Measurements from ENCODE around the gene LRRC4C. TPM values are rescaled to one million over a fixed set of nuclear protein-coding genes. Genes with fewer than 3 reads are reported as not detected.

The LRRC4C gene
- total RNA-seq, 4 donors from 2014 or later: 0.19 to 1.1 TPM; not detected in 2

DNA sequence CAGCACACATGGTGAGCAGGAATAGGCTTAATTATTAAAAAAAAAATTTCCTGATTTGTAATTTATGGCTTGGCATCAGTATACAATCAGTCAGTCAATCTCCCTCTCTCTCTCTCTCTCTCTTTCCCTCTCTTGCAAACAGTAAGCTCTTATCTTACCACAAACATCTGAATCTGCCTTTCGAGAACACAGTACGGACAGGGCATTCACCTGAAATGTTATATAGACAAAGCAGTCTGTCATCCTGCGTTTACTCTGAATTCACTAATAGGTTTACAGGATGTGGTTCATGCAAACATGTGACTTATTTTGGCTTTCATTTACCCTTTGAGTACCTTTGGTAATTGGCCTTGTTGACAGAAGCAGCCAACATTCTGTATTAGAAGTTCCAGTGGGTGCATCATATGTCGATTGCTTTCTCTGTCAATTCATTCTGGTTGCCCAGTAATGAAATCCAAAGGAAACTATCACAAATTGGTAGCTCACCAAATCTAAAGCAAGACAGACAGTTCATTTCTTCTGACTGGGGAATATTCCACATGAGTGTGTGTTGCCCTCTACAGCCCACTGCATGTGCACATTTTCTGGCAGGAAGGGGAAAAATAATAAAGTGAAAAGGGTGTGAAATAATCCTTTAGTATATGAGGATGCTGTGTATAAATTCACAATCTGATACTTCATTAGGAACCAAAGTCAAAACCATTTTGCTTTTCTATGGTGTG lies 1058.2 kb downstream of the LRRC4C start:
- WGBS, 2 donors: 28 to 69% methylated on average over 4 of the region's 4 CpGs
- intact Hi-C loops (cut with DNase I; ENCODE audit: low total_unique reads): no loop called here
- no peak overlapping the region for H3K4me3 ChIP-seq (ENCODE audit: low read depth, poor library complexity, severe bottlenecking)
- DNase-seq (ENCODE audit: low spot score in 2 of 2): no peak
- TF ChIP-seq, protein P1, sequence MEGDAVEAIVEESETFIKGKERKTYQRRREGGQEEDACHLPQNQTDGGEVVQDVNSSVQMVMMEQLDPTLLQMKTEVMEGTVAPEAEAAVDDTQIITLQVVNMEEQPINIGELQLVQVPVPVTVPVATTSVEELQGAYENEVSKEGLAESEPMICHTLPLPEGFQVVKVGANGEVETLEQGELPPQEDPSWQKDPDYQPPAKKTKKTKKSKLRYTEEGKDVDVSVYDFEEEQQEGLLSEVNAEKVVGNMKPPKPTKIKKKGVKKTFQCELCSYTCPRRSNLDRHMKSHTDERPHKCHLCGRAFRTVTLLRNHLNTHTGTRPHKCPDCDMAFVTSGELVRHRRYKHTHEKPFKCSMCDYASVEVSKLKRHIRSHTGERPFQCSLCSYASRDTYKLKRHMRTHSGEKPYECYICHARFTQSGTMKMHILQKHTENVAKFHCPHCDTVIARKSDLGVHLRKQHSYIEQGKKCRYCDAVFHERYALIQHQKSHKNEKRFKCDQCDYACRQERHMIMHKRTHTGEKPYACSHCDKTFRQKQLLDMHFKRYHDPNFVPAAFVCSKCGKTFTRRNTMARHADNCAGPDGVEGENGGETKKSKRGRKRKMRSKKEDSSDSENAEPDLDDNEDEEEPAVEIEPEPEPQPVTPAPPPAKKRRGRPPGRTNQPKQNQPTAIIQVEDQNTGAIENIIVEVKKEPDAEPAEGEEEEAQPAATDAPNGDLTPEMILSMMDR (IDR thresholded peaks at IDR 0.05): no peak
- no peak for TF ChIP-seq POLR2A (IDR thresholded peaks at IDR 0.05)

DNA sequence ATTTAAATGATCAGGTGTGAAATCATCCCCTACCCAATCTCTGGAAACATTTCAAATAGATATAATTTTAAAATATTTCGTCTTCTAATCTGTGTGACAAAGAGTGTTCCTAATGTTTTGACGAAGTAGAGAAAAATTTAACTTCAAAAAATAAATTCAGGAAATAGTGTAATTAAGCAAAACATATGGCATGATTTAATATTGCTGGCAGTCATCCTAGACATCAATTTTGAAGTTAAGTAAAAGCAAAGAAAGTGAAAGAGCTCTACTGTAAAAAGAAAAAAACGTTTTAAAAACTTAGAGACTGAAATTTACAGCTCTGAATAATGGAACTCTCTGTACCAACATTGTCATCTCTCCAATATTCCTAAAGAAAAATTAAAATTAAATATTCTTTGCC lies 1062.3 kb downstream of the LRRC4C start:
- no peak for TF ChIP-seq POLR2A (IDR thresholded peaks at IDR 0.05)
- TF ChIP-seq, protein P1 (IDR thresholded peaks at IDR 0.05): no peak
- H3K4me3 ChIP-seq (ENCODE audit: low read depth, poor library complexity, severe bottlenecking): no peak overlapping the region
- no peak for DNase-seq (ENCODE audit: low spot score in 2 of 2)
- intact Hi-C loops (cut with DNase I; ENCODE audit: low total_unique reads): no loop called here
- 10 to 11% methylated on average over 3 of the region's 3 CpGs for WGBS, 2 donors

DNA sequence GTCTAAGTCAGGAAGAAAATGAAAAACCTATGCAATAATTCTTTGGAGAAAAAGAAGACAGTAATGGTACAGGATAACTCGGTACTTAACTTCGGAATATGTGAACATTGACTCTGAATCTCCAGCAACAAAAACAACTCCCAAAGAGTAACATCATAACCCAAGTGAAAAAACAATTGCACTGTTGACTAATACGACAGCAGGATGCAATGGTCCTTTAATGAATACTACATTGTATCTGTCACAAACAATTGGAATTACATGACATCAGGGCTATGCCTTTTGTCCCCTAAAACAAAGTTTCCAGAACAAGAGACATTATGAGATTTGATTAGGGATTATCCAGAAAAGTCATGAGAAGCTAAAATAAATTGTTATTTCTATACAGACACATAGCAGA lies 1065.9 kb downstream of the LRRC4C start:
- no peak overlapping the region for H3K4me3 ChIP-seq (ENCODE audit: low read depth, poor library complexity, severe bottlenecking)
- intact Hi-C loops (cut with DNase I; ENCODE audit: low total_unique reads): no loop called here
- WGBS, 2 donors: 83 to 85% methylated on average over 3 of the region's 3 CpGs
- no peak for DNase-seq (ENCODE audit: low spot score in 2 of 2)
- no peak for TF ChIP-seq POLR2A (IDR thresholded peaks at IDR 0.05)
- TF ChIP-seq, protein P1 (IDR thresholded peaks at IDR 0.05): no peak

DNA sequence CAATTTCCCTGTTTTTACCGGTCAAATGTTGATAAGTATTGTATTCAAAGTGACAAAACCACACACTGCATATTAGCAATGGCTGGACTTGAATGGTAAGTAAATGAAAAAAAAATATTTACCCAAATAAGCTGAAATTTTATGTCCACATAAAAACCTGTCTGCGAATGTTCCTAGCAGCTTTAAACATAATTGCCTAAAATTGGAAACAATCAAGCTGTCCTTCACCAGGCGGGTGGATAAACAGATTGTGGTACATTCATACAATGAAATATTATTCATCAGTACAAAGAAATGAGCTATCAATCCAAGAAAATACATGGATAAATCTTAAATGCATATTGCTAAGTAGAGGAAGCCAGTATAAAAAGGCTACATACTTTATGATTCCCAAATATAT lies 1067.8 kb downstream of the LRRC4C start:
- WGBS, 2 donors: 82 to 87% methylated on average over 3 of the region's 3 CpGs

DNA sequence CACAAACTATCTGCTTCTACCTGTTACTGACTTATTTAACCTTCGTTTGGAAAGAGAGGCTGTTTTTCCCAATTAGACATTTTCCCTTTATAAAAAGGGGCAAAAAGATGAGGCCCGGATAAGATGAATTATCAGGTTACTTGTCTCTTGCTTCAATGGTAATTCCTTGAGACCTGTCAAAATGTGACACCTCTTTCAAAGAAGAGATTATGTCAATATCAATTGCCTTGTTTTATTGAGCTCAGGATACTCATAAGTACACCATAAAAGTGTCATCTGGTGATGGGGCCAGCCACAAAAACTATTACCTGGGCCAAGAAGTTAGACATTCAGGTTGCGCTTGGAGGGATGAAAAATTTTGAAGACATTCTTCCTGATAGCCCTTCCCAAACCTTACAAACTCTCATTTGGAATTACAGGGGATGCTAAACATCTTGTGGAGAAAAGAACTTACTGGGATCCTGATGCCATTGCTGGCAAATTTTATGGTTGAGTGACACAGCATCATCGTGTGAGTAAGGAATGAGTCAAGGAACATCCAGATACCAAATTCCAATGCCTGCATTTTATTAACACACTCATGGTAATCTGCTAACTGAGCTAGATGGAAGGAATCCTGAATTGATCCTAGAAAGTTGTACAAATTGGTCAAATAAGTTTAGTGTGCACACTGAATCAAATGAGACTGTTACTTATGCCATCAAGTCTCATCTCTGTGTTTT lies 1071.2 kb downstream of the LRRC4C start:
- 64 to 77% methylated on average over 4 of the region's 4 CpGs for WGBS, 2 donors
- no peak for DNase-seq (ENCODE audit: low spot score in 2 of 2)
- TF ChIP-seq, protein P1 (IDR thresholded peaks at IDR 0.05): no peak
- no peak for TF ChIP-seq POLR2A (IDR thresholded peaks at IDR 0.05)
- no peak overlapping the region for H3K4me3 ChIP-seq (ENCODE audit: low read depth, poor library complexity, severe bottlenecking)
- intact Hi-C loops (cut with DNase I; ENCODE audit: low total_unique reads): no loop called here

More for the DNA sequence above, 1067.8 kb downstream of the LRRC4C start:
- no peak for DNase-seq (ENCODE audit: low spot score in 2 of 2)
- intact Hi-C loops (cut with DNase I; ENCODE audit: low total_unique reads): no loop called here
- no peak overlapping the region for H3K4me3 ChIP-seq (ENCODE audit: low read depth, poor library complexity, severe bottlenecking)
- TF ChIP-seq POLR2A (IDR thresholded peaks at IDR 0.05): no peak
- TF ChIP-seq, protein P1 (IDR thresholded peaks at IDR 0.05): no peak
